Activated naive CD4-positive, alpha-beta T cell treated with anti-CD3 and anti-CD28 coated beads, Interleukin-2, amount 10 ng/mL, durations not matched to agents 7 days and 5 days (primary cell): ENCODE data around the gene DUSP18.
"Not testable (repeated sequence)": the region's sequence is repeated elsewhere in the genome, so short reads cannot be mapped to it uniquely, and the experiment has no call there.

Experiments used
- CTCF ChIA-PET: fragments of 350-600 bp; sonication (Branson Sonifier 250); formaldehyde crosslinking; loops from one replicate; lab custom pipeline; 2021; ENCODE audit warnings: antibody characterized with exemption; lab: Charles Lee
- DNase-seq: peaks from one replicate; pipeline ENCODE4 v3.0.0-alpha.2; 2020
- H3K27ac Mint-ChIP-seq: one replicate; pipeline ENCODE4 v1.8.0; 2021; ENCODE audit warnings: mild to moderate bottlenecking, moderate library complexity, mixed read lengths
- H3K27me3 Mint-ChIP-seq: one replicate; pipeline ENCODE4 v1.8.0; 2021; ENCODE audit warnings: mild to moderate bottlenecking, mixed read lengths
- H3K36me3 Mint-ChIP-seq: one replicate; pipeline ENCODE4 v1.8.0; 2021; ENCODE audit warnings: mixed read lengths
- H3K4me1 Mint-ChIP-seq: one replicate; pipeline ENCODE4 v1.8.0; 2021; ENCODE audit warnings: mixed read lengths
- H3K4me3 Mint-ChIP-seq: one replicate; pipeline ENCODE4 v1.8.0; 2021; ENCODE audit warnings: mild to moderate bottlenecking, moderate library complexity, mixed read lengths
- H3K9me3 Mint-ChIP-seq: one replicate; pipeline ENCODE4 v1.8.0; 2021; ENCODE audit warnings: mixed read lengths

The DUSP18 gene

DNA sequence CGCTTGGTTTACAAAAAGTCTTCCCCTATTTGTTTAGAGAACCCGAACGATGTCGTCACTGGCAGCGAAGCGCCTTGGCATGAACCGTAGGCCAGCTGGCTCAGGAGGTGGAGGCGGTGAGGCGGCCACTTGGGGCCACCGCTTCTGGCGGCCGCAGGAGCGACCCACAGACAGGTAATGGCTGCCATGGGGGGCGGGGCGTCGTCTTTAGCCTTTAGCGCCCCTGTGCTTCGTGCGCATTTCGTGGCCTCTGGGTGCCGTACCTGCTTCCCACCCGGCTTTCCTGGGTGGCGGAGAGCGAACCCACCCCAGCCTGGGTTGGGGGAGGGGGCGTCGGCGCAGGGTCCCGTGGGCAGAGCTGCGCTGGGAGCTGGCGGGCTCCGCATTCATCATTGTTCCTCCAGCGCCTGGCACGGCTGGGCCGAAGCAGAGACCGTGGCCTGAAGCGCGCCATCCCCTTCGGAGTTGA, 26.5 kb upstream of the DUSP18 start:
- peaks cover 46% of the 10 kb centered on the region for H3K27me3 Mint-ChIP-seq
- peak overlapping the region; percentile 89 for H3K4me3 Mint-ChIP-seq
- DNase-seq, result peak; percentile 75
- CTCF ChIA-PET, result interaction anchor here (1.6 to 4.9 kb wide), 3 partner anchors 49 to 61 kb away, joined by 3 to 19 read pairs (median 7); no protein-coding TSS in a partner anchor
- peaks cover 15% of the 10 kb centered on the region for H3K4me1 Mint-ChIP-seq
- H3K36me3 Mint-ChIP-seq, result no peaks in the 10 kb centered on the region
- H3K27ac Mint-ChIP-seq, result no peak overlapping the region
- no peaks in the 10 kb centered on the region for H3K9me3 Mint-ChIP-seq

GRCh38 chr22:30691204-30691603, 23.5 kb upstream of the DUSP18 start:
- Mint-ChIP-seq H3K27ac (no peak overlapping the region), H3K4me3 (no peak overlapping the region), H3K27me3 (peaks cover 37% of the 10 kb centered on the region), H3K4me1 (peaks cover 15% of the 10 kb centered on the region), H3K36me3 (no peaks in the 10 kb centered on the region), H3K9me3 (no peaks in the 10 kb centered on the region)
- DNase-seq, result no peak
- CTCF ChIA-PET, result interaction anchor here (1.2 to 4.9 kb wide), 2 partner anchors 13 to 64 kb away, joined by 3 to 19 read pairs; no protein-coding TSS in a partner anchor

DNA sequence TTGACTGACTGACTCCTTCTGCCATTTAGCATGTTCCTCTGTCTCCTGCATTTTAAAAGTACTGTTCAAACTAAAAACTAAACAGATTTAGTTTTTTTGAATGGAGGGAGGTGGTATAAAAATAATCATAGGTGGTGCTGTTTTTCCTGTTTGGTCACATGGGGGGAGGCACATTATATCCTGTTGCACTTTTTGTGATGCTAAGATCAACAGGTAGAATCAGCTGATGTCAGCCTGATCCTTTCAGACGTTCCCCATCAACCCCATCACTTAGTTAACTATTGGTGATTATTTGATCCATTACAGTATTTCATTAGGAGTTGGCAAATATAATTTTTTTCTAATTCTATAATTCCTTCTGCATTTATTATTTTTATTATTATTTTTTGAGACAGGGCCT, 21.9 kb upstream of the DUSP18 start:
- H3K27ac Mint-ChIP-seq, result no peak overlapping the region
- H3K36me3 Mint-ChIP-seq, result no peaks in the 10 kb centered on the region
- H3K27me3 Mint-ChIP-seq, result peaks cover 34% of the 10 kb centered on the region
- no peak for DNase-seq
- H3K4me3 Mint-ChIP-seq, result no peak overlapping the region
- no peaks in the 10 kb centered on the region for H3K9me3 Mint-ChIP-seq
- CTCF ChIA-PET, result no interaction called here
- peaks cover 15% of the 10 kb centered on the region for H3K4me1 Mint-ChIP-seq

DNA sequence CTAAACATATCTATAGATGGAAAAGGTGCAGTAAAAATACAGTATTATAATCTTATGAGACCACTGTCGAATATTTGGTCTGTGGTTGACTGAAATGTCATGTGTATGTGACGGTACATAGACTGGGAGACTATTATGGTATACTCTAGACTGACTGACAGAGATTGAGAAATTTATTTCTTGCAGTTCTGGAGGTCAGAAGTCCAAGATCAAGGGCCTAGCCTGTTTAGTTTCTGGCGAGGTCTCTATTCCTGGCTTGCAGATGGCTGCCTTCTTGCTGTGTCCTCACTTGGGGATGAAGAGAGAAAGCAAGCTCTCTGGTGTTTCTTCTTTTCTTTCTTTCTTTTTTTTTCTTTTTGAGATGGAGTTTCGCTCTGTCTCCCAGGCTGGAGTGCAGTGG, 19.7 kb upstream of the DUSP18 start:
- H3K27me3 Mint-ChIP-seq, result peaks cover 26% of the 10 kb centered on the region
- no peaks in the 10 kb centered on the region for H3K9me3 Mint-ChIP-seq
- CTCF ChIA-PET, result no interaction called here
- no peaks in the 10 kb centered on the region for H3K36me3 Mint-ChIP-seq
- H3K4me1 Mint-ChIP-seq, result peaks cover 2% of the 10 kb centered on the region
- H3K4me3 Mint-ChIP-seq, result no peak overlapping the region
- no peak for DNase-seq
- no peak overlapping the region for H3K27ac Mint-ChIP-seq

DNA sequence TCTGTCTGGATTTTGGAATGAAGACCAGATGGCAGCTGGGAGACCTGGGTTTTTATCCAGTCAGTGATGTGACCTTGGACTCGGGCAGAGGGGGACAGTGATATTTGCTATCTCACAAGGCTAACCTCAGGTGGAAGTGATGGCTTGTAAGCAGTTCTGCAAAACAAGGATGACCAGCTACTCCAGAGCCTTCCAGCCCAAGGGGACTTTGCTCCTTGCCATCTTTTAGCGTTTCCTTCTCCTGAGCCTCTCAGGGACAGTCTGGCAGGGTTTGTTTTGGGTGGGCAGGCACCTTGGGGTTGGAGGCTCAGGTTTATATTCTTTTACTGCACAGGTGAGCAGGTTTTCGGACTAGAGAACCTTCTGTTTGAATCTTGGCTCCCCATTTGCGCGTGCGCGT, 17.5 kb upstream of the DUSP18 start:
- DNase-seq, result no peak
- Mint-ChIP-seq H3K27ac (no peak overlapping the region), H3K9me3 (no peaks in the 10 kb centered on the region), H3K4me3 (no peak overlapping the region), H3K36me3 (no peaks in the 10 kb centered on the region), H3K4me1 (peaks cover 2% of the 10 kb centered on the region), H3K27me3 (peaks cover 31% of the 10 kb centered on the region)
- CTCF ChIA-PET, result no interaction called here

GRCh38 chr22:30681831-30682230, 14.2 kb upstream of the DUSP18 start:
- no peak overlapping the region for H3K27ac Mint-ChIP-seq
- CTCF ChIA-PET, result no interaction called here
- H3K27me3 Mint-ChIP-seq, result peaks cover 35% of the 10 kb centered on the region

GRCh38 chr22:30680991-30681770, 13.5 kb upstream of the DUSP18 start:
- CTCF ChIA-PET, result no interaction called here
- no peak overlapping the region for H3K4me3 Mint-ChIP-seq
- no peaks in the 10 kb centered on the region for H3K4me1 Mint-ChIP-seq
- no peak for DNase-seq
- H3K27me3 Mint-ChIP-seq, result peaks cover 41% of the 10 kb centered on the region
- no peaks in the 10 kb centered on the region for H3K9me3 Mint-ChIP-seq
- no peak overlapping the region for H3K27ac Mint-ChIP-seq
- H3K36me3 Mint-ChIP-seq, result no peaks in the 10 kb centered on the region

More at GRCh38 chr22:30681831-30682230, 14.2 kb upstream of the DUSP18 start:
- Mint-ChIP-seq H3K9me3 (no peaks in the 10 kb centered on the region), H3K36me3 (no peaks in the 10 kb centered on the region), H3K4me1 (no peaks in the 10 kb centered on the region), H3K4me3 (no peak overlapping the region)
- DNase-seq, result no peak

DNA sequence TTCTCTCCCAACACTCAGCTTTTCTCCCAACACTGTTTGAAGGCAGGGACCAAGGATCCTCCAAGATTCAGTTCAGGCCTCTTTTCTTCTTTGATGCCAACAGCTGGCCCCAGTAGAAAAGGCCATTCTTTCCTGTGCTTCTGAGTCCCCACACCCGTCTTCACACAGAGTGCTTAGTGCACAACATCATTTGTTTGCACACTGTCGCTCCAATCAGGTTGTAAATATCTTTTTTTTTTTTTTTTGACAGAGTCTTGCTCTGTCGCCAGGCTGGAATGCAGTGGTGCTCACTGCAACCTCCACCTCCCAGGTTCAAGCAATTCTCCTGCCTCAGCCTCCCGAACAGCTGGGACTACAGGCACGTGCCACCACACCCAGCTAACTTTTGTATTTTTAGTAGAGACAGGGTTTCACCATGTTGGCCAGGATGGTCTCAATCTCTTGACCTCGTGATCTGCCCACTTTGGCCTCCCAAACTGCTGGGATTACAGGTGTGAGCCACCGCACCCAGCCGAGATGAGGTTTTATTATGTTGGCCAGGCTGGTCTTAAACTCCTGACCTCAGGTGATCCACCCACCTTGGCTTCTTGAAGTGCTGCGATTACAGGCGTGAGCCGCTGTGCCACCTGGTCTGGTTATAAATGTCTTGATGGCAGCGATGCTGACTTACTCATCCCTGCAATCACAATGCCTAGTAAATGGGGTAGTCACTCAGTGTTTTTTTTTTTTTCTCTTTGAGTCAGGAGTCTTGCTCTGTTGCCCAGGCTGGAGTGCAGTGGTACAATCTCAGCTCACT, 12.4 kb upstream of the DUSP18 start:
- CTCF ChIA-PET, H3K4me3 Mint-ChIP-seq, H3K36me3 Mint-ChIP-seq, H3K9me3 Mint-ChIP-seq, H3K27ac Mint-ChIP-seq, H3K4me1 Mint-ChIP-seq, DNase-seq: not testable (repeated sequence)
- peaks cover 34% of the 10 kb centered on the region for H3K27me3 Mint-ChIP-seq

DNA sequence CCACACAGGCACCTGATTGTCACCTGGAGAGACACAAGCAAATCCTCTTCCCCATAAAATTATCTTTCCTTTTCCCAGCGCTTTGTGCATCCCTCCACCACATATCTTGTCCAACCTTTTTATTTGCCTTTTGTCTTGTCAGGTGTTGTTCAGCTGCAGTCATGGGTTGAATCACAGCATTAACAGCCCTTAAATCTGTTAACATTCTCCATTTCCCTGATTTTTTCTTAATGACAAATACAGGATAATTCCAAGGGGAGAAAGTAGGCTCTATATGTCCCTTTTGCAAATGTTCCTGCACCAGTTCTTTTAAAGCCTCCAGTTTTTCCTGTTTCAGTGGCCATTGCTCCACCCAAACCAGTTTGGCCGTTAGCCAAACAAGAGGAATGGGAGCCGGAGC, 8.9 kb upstream of the DUSP18 start:
- H3K4me3 Mint-ChIP-seq, H3K27ac Mint-ChIP-seq, H3K36me3 Mint-ChIP-seq, DNase-seq, H3K4me1 Mint-ChIP-seq, CTCF ChIA-PET, H3K9me3 Mint-ChIP-seq: not testable (repeated sequence)
- H3K27me3 Mint-ChIP-seq, result peaks cover 26% of the 10 kb centered on the region

DNA sequence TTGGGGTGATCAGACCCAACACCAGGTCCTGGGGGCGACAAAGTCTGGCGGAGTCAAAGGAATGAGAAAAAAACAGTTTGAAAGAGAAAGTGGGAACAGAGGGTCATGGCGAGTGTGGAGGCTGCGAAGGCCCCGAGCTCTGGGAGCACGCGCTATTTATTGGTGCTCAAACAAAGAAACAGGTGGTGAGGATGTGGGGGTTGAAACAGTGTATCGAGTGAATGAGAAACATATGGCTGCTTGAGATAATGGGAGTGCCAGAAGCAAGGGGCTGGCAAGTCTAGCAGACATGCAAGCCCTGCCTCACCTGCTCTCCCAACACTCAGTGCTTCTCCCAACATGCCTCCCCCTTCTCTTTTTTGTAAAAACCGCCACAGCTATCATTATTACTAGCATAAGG, 7.8 kb upstream of the DUSP18 start:
- CTCF ChIA-PET, result no interaction called here
- Mint-ChIP-seq H3K27ac (no peak overlapping the region), H3K9me3 (no peaks in the 10 kb centered on the region)

DNA sequence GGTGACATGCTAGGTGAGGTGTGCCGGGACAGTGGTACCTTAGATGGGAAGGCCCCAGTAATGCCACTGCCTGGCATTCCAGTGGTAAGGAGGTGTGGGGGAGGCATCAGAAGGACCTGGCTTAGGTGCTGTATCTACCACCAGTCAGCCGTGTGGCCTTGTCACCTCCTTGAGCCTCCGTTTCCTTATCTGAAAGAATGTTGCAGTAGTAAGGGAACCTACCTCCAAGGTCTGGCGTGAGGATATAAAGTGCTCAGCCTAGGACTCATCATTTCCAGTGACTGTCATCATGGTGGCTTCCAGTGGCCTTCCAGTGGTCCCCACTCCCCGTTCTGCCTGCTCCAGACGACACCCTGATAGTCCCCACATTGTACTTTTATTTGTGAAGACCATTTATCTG, 6.8 kb upstream of the DUSP18 start:
- Mint-ChIP-seq H3K4me1 (no peaks in the 10 kb centered on the region), H3K27ac (no peak overlapping the region), H3K9me3 (no peaks in the 10 kb centered on the region), H3K27me3 (peaks cover 27% of the 10 kb centered on the region), H3K4me3 (no peak overlapping the region), H3K36me3 (no peaks in the 10 kb centered on the region)
- CTCF ChIA-PET, result no interaction called here
- no peak for DNase-seq

More for the DNA sequence above, 7.8 kb upstream of the DUSP18 start:
- DNase-seq, result no peak
- H3K4me1 Mint-ChIP-seq, result no peaks in the 10 kb centered on the region
- no peaks in the 10 kb centered on the region for H3K36me3 Mint-ChIP-seq
- peaks cover 29% of the 10 kb centered on the region for H3K27me3 Mint-ChIP-seq
- no peak overlapping the region for H3K4me3 Mint-ChIP-seq

DNA sequence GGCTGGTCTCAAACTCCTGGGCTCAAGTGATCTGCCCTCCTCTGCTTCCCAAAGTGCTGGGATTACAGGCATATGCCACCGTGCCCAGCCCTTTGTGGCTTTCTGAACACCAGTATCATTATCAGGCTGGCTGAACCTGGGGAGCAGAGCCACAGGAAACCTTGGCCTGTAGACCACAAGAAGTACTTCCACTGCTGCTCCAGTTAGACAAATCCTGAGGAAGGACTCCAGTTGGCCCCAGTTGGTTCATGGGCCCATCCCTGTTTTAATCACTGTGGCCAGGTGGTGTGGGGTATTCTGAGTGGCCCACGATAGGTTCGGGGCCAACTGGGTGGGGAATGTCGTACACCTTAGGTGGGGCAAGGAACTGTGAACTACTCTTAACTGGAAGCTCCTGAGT, 5.5 kb upstream of the DUSP18 start:
- CTCF ChIA-PET, result no interaction called here
- peaks cover 31% of the 10 kb centered on the region for H3K27me3 Mint-ChIP-seq
- H3K4me1 Mint-ChIP-seq, result peaks cover 6% of the 10 kb centered on the region
- no peaks in the 10 kb centered on the region for H3K36me3 Mint-ChIP-seq
- no peak overlapping the region for H3K4me3 Mint-ChIP-seq
- no peak for DNase-seq
- H3K27ac Mint-ChIP-seq, result no peak overlapping the region
- H3K9me3 Mint-ChIP-seq, result no peaks in the 10 kb centered on the region

DNA sequence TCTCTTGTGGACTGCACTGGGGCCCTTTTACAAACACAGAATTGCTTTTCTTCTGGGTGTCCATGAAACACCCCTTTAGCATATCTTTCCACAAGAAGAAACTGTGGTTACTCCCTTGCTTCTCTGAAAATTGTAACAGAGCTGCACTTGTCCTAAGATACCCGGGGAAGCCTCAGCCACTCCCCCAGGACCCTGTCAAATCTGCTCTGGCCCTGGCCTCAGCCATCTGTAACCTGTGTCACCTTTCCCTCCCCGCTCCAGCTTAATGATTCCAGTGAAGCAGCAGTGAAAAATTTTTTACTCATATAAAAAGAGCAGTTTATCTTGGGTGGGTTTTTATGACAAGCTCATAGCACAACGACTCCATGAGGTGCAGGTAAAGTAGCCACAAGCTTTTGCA, 3.4 kb upstream of the DUSP18 start:
- CTCF ChIA-PET, result interaction anchor here (1.2 kb wide), 1 partner anchor 84 kb away, joined by 3 read pairs; no protein-coding TSS in a partner anchor
- H3K27ac Mint-ChIP-seq, result no peak overlapping the region
- peaks cover 1% of the 10 kb centered on the region for H3K36me3 Mint-ChIP-seq
- H3K9me3 Mint-ChIP-seq, result no peaks in the 10 kb centered on the region
- peaks cover 29% of the 10 kb centered on the region for H3K27me3 Mint-ChIP-seq
- H3K4me3 Mint-ChIP-seq, result no peak overlapping the region
- H3K4me1 Mint-ChIP-seq, result peaks cover 15% of the 10 kb centered on the region
- no peak for DNase-seq

GRCh38 chr22:30668386-30668710, 673 bp upstream of the DUSP18 start:
- Mint-ChIP-seq H3K36me3 (peaks cover 8% of the 10 kb centered on the region), H3K9me3 (no peaks in the 10 kb centered on the region), H3K27ac (no peak overlapping the region), H3K4me1 (peaks cover 16% of the 10 kb centered on the region), H3K4me3 (peak overlapping the region; percentile 97), H3K27me3 (peaks cover 23% of the 10 kb centered on the region)
- no peak for DNase-seq
- CTCF ChIA-PET, result interaction anchor here (2.3 to 3.0 kb wide), 2 partner anchors 34 to 87 kb away, joined by 12 to 19 read pairs; partner anchors contain the start of gene SLC35E4
